Measurements from ENCODE around the gene SLC9A4.

- TF ChIP-seq ZNF274 (IDR thresholded peaks at IDR 0.05; ENCODE audit: low read depth, low read length) (no peak), SUZ12 (IDR thresholded peaks at IDR 0.05; ENCODE audit: extremely low read depth, insufficient read depth, insufficient read length) (no peak)
Measured at GRCh38 chr2:102444233-102444632, 28.8 kb upstream of the SLC9A4 start.

Measured in NT2/D1 (cell line).